HG02798 (cell line): Measurements from ENCODE around the gene ICOSLG.
A peak's percentile ranks its signal among the peaks of the same experiment; 100 is the strongest.
"Not testable (repeated sequence)": the region's sequence is repeated elsewhere in the genome, so short reads cannot be mapped to it uniquely, and the experiment has no call there.

Experiments used
- ATAC-seq: cut with Tn5 transposase; IDR thresholded peaks from one replicate; pipeline ENCODE4 v1.9.1; 2021; ENCODE audit warnings: mild to moderate bottlenecking; ENCODE audit not compliant: unreplicated experiment, poor library complexity

ICOSLG gene

GRCh38 chr21:44267655-44268142 lies 27.0 kb upstream of the ICOSLG start:
- ATAC-seq = no peak

GRCh38 chr21:44265734-44266270 lies 25.1 kb upstream of the ICOSLG start:
- ATAC-seq = no peak

DNA sequence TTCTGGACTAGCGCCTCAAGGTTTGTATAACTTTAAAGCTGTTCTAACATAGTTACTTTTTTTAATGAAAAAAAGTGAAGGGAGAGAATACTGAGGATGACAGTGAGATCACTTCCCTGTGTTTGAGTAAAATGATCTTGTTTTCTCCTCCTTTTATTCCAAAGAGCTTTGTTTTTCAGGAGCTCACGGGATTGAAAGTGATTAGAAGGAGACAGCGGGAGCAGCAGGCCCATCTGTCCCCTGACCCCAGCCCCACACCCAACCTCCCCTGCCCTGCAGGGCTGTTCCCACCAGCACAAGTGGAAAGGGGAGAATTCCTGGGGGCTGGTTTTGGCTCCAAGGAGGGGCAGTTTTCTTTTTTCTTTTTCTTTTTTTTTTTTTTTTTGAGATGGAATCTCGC lies 23.0 kb upstream of the ICOSLG start:
- no peak for ATAC-seq

GRCh38 chr21:44263221-44263760 lies 22.5 kb upstream of the ICOSLG start:
- ATAC-seq = no peak

DNA sequence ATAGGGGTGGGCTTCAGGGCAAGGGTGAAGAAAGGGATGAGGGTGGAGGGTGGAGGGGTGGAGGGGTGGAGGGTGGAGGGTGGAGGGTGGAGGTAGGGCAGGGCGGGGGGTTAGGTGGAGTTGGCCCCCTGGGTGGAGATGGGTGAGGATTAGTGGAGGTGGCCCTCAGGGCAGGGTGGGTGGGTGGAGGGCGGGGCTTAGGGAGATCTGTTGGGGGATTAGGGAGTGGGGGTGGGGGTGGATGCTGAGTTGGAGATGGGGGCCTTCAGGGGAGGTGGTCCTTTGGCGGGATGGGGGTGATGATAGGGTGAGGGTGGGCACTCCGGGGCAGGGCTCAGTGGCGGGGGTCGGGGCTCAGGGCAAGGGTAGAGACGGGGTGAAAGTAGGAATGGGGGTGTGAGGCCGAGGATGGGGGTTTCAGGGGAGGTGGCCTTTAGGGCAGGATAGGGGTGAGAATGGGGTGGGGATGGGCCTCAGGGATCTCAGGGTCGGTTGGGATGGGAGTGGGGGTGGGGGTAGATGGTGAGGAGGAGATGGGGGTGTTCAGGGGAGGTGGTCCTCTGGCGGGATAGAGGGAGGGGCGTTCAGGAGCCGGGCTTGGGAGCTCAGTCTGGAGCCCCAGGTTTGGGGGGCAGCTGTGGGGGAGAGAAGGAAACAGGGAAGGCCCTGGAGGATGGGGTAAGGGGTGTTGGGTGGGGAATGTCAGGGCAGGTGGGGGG lies 21.8 kb upstream of the ICOSLG start:
- ATAC-seq = no peak

GRCh38 chr21:44261675-44262295 lies 21.0 kb upstream of the ICOSLG start, which contains the start of gene DNMT3L:
TSS of gene DNMT3L (minus strand) at chr21:44261897. CDS start at chr21:44261259, 638 bp downstream.
- ATAC-seq = no peak

DNA sequence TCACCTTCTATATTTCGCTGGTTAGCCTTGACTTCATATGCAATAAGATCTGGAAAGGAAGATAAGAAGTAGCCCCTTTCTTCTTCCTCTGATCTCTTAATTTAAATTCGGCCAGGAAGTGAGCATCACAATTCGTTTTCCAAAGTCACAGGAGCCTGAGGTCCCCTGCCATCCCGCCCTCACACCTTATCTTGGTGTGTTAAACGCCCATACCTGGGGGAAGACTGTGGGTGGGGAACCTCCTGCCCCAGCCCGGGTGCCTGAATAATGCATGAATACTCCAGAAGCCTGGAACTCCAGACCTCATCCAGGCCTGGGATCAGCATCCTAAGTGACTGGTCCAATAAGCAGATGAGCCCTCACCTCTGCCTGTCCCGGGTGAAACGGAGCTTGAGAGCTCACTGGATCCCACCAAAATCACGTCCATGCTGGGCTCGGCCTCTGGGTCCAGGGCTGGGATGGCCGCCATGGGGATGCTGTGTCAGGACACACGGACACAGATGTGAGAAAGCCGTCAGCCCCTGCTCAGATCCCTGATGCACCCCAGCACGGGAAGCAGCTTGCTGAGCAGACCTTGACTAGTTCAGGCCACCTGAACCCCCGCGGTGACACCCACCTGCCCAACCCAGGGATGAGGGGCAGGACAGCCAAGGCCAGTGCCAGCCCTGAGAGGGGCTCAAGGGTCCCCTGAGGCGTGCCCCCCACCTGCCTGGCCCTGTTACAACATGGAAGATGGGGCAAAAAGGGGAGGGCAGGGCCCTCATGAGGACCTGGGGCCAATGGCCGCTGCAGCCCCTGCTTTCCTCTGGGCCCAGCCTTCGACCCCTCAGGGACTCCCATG lies 20.3 kb upstream of the ICOSLG start:
- no peak for ATAC-seq

DNA sequence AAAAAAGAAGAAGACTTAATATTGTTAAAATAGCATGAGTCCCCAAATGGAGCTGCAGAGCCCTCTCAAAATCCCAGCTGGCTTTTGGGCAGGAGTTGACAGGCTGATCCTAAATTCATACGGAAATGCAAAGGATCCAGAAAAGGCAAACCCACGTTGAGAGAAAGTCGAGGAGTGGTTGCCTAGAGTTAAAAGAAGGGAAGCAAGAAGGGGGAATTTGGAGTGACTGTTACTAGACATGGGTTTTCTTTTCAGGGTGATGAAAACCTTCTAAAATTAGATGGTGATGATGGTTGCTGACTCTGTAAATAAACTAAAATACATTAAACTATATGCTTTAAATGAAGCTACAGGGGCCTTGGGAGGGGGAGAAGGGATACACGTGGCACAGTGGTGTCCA lies 19.3 kb upstream of the ICOSLG start:
- ATAC-seq = no peak

- ATAC-seq = no peak
Observed at GRCh38 chr21:44259082-44259705, 18.5 kb upstream of the ICOSLG start.

DNA sequence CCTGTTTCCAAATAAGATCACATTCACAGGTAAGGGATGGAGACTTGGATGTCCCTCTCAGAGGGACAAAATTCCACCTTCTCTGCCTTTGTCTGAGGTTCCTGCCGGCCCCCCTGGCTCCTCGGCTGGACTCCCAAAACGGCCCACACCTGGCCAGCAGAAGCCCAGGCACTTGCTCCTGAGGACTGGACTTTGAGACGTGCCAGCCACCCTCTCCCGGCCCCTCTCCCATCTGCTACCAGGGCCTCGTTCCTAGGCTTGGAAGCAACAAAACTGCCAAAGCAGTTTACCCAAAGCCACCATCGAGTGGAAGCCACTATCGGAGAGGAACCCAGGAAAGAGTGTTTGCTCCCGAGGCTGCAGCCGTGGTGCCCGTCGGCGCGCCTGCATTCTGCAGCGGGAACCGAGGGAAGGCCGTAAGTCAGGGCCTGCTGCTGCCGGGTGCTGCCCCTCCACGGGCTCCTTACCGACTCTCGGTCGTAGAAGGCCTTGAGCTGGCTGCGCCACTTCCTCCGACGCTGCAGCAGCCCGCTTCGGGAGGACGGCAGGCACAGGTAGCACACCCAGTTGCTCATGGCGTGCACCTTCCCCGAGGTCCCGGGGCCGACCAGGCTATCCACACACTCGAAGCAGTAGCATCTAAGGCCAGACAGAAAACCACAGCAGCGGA lies 17.4 kb upstream of the ICOSLG start:
- ATAC-seq = no peak

GRCh38 chr21:44255511-44255981 lies 14.8 kb upstream of the ICOSLG start:
- ATAC-seq = no peak

- no peak for ATAC-seq
Observed at GRCh38 chr21:44253832-44254710, 13.3 kb upstream of the ICOSLG start.

- not testable (repeated sequence) for ATAC-seq
Observed at GRCh38 chr21:44249204-44250037, 8.7 kb upstream of the ICOSLG start.

DNA sequence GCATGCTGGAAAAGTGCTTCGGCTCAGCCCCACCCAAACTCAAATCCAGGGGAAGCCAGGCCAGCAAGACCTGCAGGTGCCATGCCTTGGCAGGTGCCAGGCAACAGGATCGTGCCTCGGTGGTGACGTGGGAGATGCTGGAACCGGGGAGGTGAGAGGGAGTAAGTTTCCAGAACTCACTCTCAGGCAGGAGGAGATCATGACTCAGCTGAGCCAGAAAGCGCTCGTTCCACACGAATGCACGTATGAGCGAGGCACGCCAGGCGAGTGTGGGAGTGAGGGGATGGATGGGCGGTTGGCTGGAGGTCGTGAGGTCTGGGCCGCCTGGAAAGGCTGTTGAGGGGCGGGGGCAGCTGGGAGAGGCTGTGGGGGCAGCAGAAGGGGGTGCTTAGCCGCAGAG lies 7.2 kb upstream of the ICOSLG start:
- not testable (repeated sequence) for ATAC-seq

GRCh38 chr21:44243980-44244379 lies 3.2 kb upstream of the ICOSLG start:
- ATAC-seq = peak; percentile 61

- ATAC-seq = peak; percentile 32
Observed at GRCh38 chr21:44241281-44241680, 538 bp upstream of the ICOSLG start.

DNA sequence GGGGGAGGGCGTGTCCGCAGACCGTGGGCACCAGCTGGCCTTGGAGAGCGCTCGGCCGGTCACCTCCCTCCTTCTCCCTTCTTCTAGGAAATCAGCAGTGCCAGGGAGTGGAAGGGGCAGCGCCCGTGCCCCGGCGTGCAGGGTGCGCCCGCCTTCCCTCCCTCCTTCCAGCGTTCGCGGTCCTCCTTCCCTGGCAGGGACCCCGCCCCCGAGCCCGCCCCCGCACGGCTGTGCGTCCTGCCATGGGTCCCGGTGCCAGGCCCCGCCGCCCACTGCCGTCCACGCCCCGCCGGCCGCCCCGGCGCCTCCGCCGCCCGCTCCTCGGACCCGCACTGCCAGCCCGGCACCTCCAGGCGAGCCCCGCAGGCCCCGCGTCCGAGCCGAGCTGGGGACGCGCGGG lies 390 bp downstream of the ICOSLG start:
- ATAC-seq = not testable (repeated sequence)
